ENCODE measurements around the gene MAN1B1. TPM values are rescaled to one million over a fixed set of nuclear protein-coding genes. Genes with fewer than 3 reads are reported as not detected.

MAN1B1 gene
- total RNA-seq, 4 donors from 2014 or later = 57.7 to 81.0 (median 61.8) TPM

- TF ChIP-seq CTCF (IDR thresholded peaks at IDR 0.05) (no peak), POLR2A (IDR thresholded peaks at IDR 0.05) (no peak)
- no peak for DNase-seq (ENCODE audit: low spot score in 2 of 2)
- intact Hi-C loops (cut with DNase I; ENCODE audit: low total_unique reads) = no loop called here
- H3K4me3 ChIP-seq (ENCODE audit: low read depth, poor library complexity, severe bottlenecking) = no peak overlapping the region
- WGBS, 2 donors = 27 to 36% methylated on average over 11 to 24 of the region's 24 CpGs
These were observed 61.0 kb downstream of the MAN1B1 start for GRCh38 chr9:137147793-137148160.

GRCh38 chr9:137148242-137148641 lies 61.5 kb downstream of the MAN1B1 start:
- intact Hi-C loops (cut with DNase I; ENCODE audit: low total_unique reads) = no loop called here
- no peak overlapping the region for H3K4me3 ChIP-seq (ENCODE audit: low read depth, poor library complexity, severe bottlenecking)
- no peak for DNase-seq (ENCODE audit: low spot score in 2 of 2)
- TF ChIP-seq POLR2A (IDR thresholded peaks at IDR 0.05) (no peak), CTCF (IDR thresholded peaks at IDR 0.05) (no peak)
- 62 to 70% methylated on average over 27 of the region's 27 CpGs for WGBS, 2 donors

GRCh38 chr9:137148661-137149060 lies 61.9 kb downstream of the MAN1B1 start:
- TF ChIP-seq CTCF (IDR thresholded peaks at IDR 0.05) = no peak
- TF ChIP-seq POLR2A (IDR thresholded peaks at IDR 0.05) = no peak
- intact Hi-C loops (cut with DNase I; ENCODE audit: low total_unique reads) = no loop called here
- WGBS, 2 donors = 77 to 82% methylated on average over 19 of the region's 19 CpGs
- no peak overlapping the region for H3K4me3 ChIP-seq (ENCODE audit: low read depth, poor library complexity, severe bottlenecking)
- no peak for DNase-seq (ENCODE audit: low spot score in 2 of 2)

- no peak for DNase-seq (ENCODE audit: low spot score in 2 of 2)
- TF ChIP-seq POLR2A (IDR thresholded peaks at IDR 0.05) (no peak), CTCF (IDR thresholded peaks at IDR 0.05) (no peak)
- 50 to 71% methylated on average over 5 of the region's 5 CpGs for WGBS, 2 donors
- intact Hi-C loops (cut with DNase I; ENCODE audit: low total_unique reads) = no loop called here
- no peak overlapping the region for H3K4me3 ChIP-seq (ENCODE audit: low read depth, poor library complexity, severe bottlenecking)
These were observed 62.6 kb downstream of the MAN1B1 start for GRCh38 chr9:137149363-137149762.

GRCh38 chr9:137149942-137150616 lies 63.3 kb downstream of the MAN1B1 start:
- no peak for DNase-seq (ENCODE audit: low spot score in 2 of 2)
- intact Hi-C loops (cut with DNase I; ENCODE audit: low total_unique reads) = no loop called here
- TF ChIP-seq POLR2A (IDR thresholded peaks at IDR 0.05) (no peak), CTCF (IDR thresholded peaks at IDR 0.05) (no peak)
- no peak overlapping the region for H3K4me3 ChIP-seq (ENCODE audit: low read depth, poor library complexity, severe bottlenecking)
- WGBS, 2 donors = 38 to 54% methylated on average over 19 to 20 of the region's 20 CpGs

All from lower leg skin (tissue), 4 donors.